CD14-positive monocyte (primary cell): ENCODE results near the gene GBP1. TPM values are rescaled to one million over a fixed set of nuclear protein-coding genes. Genes with fewer than 3 reads are reported as not detected.

Source experiments
- DNase-seq, 3 donors: peaks; one replicate each; pipeline ENCODE4 v3.0.0-alpha.2; 2011 to 2022
- H2AFZ ChIP-seq: 2 replicates; pipeline ENCODE4 v1.6.0; 2012; ENCODE audit warnings: mild to moderate bottlenecking, low read depth, low read length, inconsistent platforms; ENCODE audit not compliant: insufficient read depth, poor library complexity, severe bottlenecking
- H3K27ac ChIP-seq, 2 donors: 1 replicate in 1 of 2; 2 replicates in 1 of 2; pipeline ENCODE4 v1.5.1; 2012 to 2013; ENCODE audit warnings: low read length in 2 of 2, control low read depth in 1 of 2, inconsistent platforms in 1 of 2, low read depth in 1 of 2, mild to moderate bottlenecking in 1 of 2
- H3K27me3 ChIP-seq, 2 donors: one replicate each; pipeline versions ENCODE4 v1.6.0 to v1.6.1; 2011 to 2013; ENCODE audit warnings: low read length in 2 of 2; ENCODE audit not compliant: control insufficient read depth in 2 of 2, insufficient read depth in 2 of 2
- H3K36me3 ChIP-seq, 2 donors: replicated peaks in 1 of 2; 1 replicate in 1 of 2; 2 replicates in 1 of 2; pipeline versions ENCODE4 v1.5.1 to v1.6.1; 2012 to 2013; ENCODE audit warnings: low read length in 2 of 2, control low read depth in 1 of 2, inconsistent platforms in 1 of 2, mild to moderate bottlenecking in 1 of 2; ENCODE audit not compliant: insufficient read depth in 2 of 2, control insufficient read depth in 1 of 2
- H3K4me1 ChIP-seq, 2 donors: 1 replicate in 1 of 2; 2 replicates in 1 of 2; pipeline versions ENCODE4 v1.5.1 to v1.6.1; 2012 to 2013; ENCODE audit warnings: low read length in 2 of 2, control low read depth in 1 of 2, inconsistent platforms in 1 of 2, mild to moderate bottlenecking in 1 of 2, moderate library complexity in 1 of 2; ENCODE audit not compliant: insufficient read depth in 2 of 2, control insufficient read depth in 1 of 2
- H3K4me2 ChIP-seq: replicated peaks from 2 replicates; pipeline ENCODE3; 2012; ENCODE audit warnings: low read length, moderate library complexity, mild to moderate bottlenecking; ENCODE audit not compliant: poor library complexity, severe bottlenecking; ENCODE audit errors: extremely low read depth
- H3K4me3 ChIP-seq, 3 experiments: fragments of 200-600 bp in 1 of 3; sonication (generic) in 1 of 3; replicated peaks in 1 of 3; 1 replicate in 2 of 3; 2 replicates in 1 of 3; pipeline ENCODE4 v1.5.1; 2011 to 2013; ENCODE audit warnings: low read length in 3 of 3, mild to moderate bottlenecking in 3 of 3, control low read depth in 2 of 3, low read depth in 2 of 3, inconsistent platforms in 1 of 3, moderate library complexity in 1 of 3
- H3K79me2 ChIP-seq: 2 replicates; pipeline ENCODE4 v1.6.0; 2012; ENCODE audit warnings: mild to moderate bottlenecking, control low read depth, inconsistent platforms, low read length, moderate library complexity; ENCODE audit not compliant: insufficient read depth
- H3K9ac ChIP-seq: 2 replicates; pipeline ENCODE4 v1.6.0; 2017; ENCODE audit warnings: low read length, mild to moderate bottlenecking; ENCODE audit not compliant: insufficient read depth, poor library complexity, severe bottlenecking
- H3K9me3 ChIP-seq, 2 donors: replicated peaks in 1 of 2; 1 replicate in 1 of 2; 2 replicates in 1 of 2; pipeline versions ENCODE4 v1.5.1 to v1.6.1; 2012 to 2013; ENCODE audit warnings: low read length in 2 of 2, control low read depth in 1 of 2; ENCODE audit not compliant: control insufficient read depth in 1 of 2, insufficient read depth in 1 of 2
- H4K20me1 ChIP-seq: 2 replicates; pipeline ENCODE4 v1.6.0; 2012; ENCODE audit warnings: mild to moderate bottlenecking, low read length, control low read depth, moderate library complexity; ENCODE audit not compliant: insufficient read depth
- H3K27ac Mint-ChIP-seq, 7 donors: one replicate each; pipeline ENCODE4 v1.8.0; 2020; ENCODE audit warnings: mild to moderate bottlenecking in 7 of 7, mixed read lengths in 7 of 7, moderate library complexity in 6 of 7, inconsistent platforms in 2 of 7
- H3K27me3 Mint-ChIP-seq, 3 donors: one replicate each; pipeline ENCODE4 v1.8.0; 2021 to 2022; ENCODE audit warnings: low read depth in 3 of 3, mild to moderate bottlenecking in 3 of 3, mixed read lengths in 3 of 3, moderate library complexity in 3 of 3, inconsistent platforms in 1 of 3
- H3K36me3 Mint-ChIP-seq, 2 donors: one replicate each; pipeline ENCODE4 v1.8.0; 2020; ENCODE audit warnings: mixed read lengths in 2 of 2, inconsistent platforms in 1 of 2, mild to moderate bottlenecking in 1 of 2
- H3K4me1 Mint-ChIP-seq: one replicate; pipeline ENCODE4 v1.8.0; 2020; ENCODE audit warnings: mild to moderate bottlenecking, mixed read lengths
- H3K4me3 Mint-ChIP-seq, 2 donors: one replicate each; pipeline ENCODE4 v1.8.0; 2020; ENCODE audit warnings: mild to moderate bottlenecking in 2 of 2, mixed read lengths in 2 of 2, moderate library complexity in 1 of 2
- H3K9me3 Mint-ChIP-seq, 7 donors: one replicate each; pipeline ENCODE4 v1.8.0; 2020 to 2022; ENCODE audit warnings: mixed read lengths in 7 of 7, mild to moderate bottlenecking in 6 of 7, moderate library complexity in 6 of 7, inconsistent platforms in 2 of 7
- CTCF ChIP-seq: fragments of 200-600 bp; IDR thresholded peaks from one replicate; pipeline ENCODE4 v1.8.0; 2022; ENCODE audit warnings: antibody characterized with exemption, mild to moderate bottlenecking
- WGBS: methylation state at CpG from one replicate; pipeline ENCODE4 v1.1.5; 2013; ENCODE audit warnings: missing lambda C conversion rate; ENCODE audit not compliant: insufficient coverage; 5-methylcytosine and 5-hydroxymethylcytosine counted together
- intact Hi-C, 2 donors: fragments of 100-400 bp; cut with micrococcal nuclease; formaldehyde crosslinking; loops; one replicate each; pipeline versions ENCODE4 v1.15.0 to v1.15.1; 2023
- polyA plus RNA-seq, 3 donors: library from polyadenylated mRNA; depleted of rRNA in 1 of 3; unstranded in 2 of 3; stranded (reverse) in 1 of 3; fragments of 300-500 nt in 2 of 3; fragments of >200 nt in 1 of 3; fragmentation: Illumina TruSeq in 2 of 3; gene quantifications; 1 replicate in 2 of 3; 2 replicates in 1 of 3; pipeline ENCODE4 v1.2.3, GENCODE V29; 2012 to 2021

Gene GBP1
- polyA plus RNA-seq, 3 donors = 19.5 to 35.2 (median 23.7) TPM

GRCh38 chr1:89112871-89113613 lies 48.0 kb upstream of the GBP1 start:
- TF ChIP-seq CTCF = no peak
- Histone ChIP-seq H3K36me3 (peaks cover 96 to 97% of the 10 kb centered on the region in 2 donors), H3K4me3 (no peak overlapping the region), H3K79me2 (no peaks in the 10 kb centered on the region), H3K4me2 (no peak overlapping the region), H2AFZ (no peak overlapping the region), H4K20me1 (peaks cover 7% of the 10 kb centered on the region), H3K27ac (no peak overlapping the region), H3K4me1 (no peaks in the 10 kb centered on the region), H3K9ac (no peak overlapping the region), H3K27me3 (no peaks in the 10 kb centered on the region), H3K9me3 (no peaks in the 10 kb centered on the region)
- no CpG with 5 or more reads among the region's 5 CpGs for WGBS
- H3K27me3 Mint-ChIP-seq = peaks cover 0 to 4% (median 0%) of the 10 kb centered on the region in 3 donors
- no peak for DNase-seq
- intact Hi-C loops = loop anchor here in 1 of 2 donors (10.0 kb wide), 1 partner anchor 58 kb away; no protein-coding TSS in a partner anchor
- H3K36me3 Mint-ChIP-seq = peaks cover 44 to 72% of the 10 kb centered on the region in 2 donors
- peak overlapping the region in 1 of 7 donors; percentile 33 for H3K27ac Mint-ChIP-seq
- no peaks in the 10 kb centered on the region for H3K4me1 Mint-ChIP-seq
- H3K4me3 Mint-ChIP-seq = no peak overlapping the region
- no peaks in the 10 kb centered on the region for H3K9me3 Mint-ChIP-seq

GRCh38 chr1:89104687-89105086 lies 39.7 kb upstream of the GBP1 start:
- Histone ChIP-seq H3K9ac (no peak overlapping the region), H2AFZ (no peak overlapping the region), H3K36me3 (peaks cover 49 to 59% of the 10 kb centered on the region in 2 donors), H4K20me1 (no peaks in the 10 kb centered on the region), H3K27ac (no peak overlapping the region), H3K9me3 (peaks cover 3 to 6% of the 10 kb centered on the region in 2 donors), H3K4me2 (no peak overlapping the region), H3K4me3 (no peak overlapping the region), H3K4me1 (no peaks in the 10 kb centered on the region), H3K27me3 (no peaks in the 10 kb centered on the region), H3K79me2 (no peaks in the 10 kb centered on the region)
- H3K36me3 Mint-ChIP-seq = peaks cover 48 to 57% of the 10 kb centered on the region in 2 donors
- no peak overlapping the region for H3K4me3 Mint-ChIP-seq
- intact Hi-C loops = no loop called here
- H3K4me1 Mint-ChIP-seq = no peaks in the 10 kb centered on the region
- no peak for TF ChIP-seq CTCF
- H3K9me3 Mint-ChIP-seq = peaks cover 2 to 17% (median 7%) of the 10 kb centered on the region in 7 donors
- 96% methylated on average over 12 of the region's 17 CpGs for WGBS
- no peak for DNase-seq
- no peak overlapping the region for H3K27ac Mint-ChIP-seq
- no peaks in the 10 kb centered on the region for H3K27me3 Mint-ChIP-seq
